GM19468 (cell line): Measurements from ENCODE around the gene SLAIN2.
"Not testable (repeated sequence)": the region's sequence is repeated elsewhere in the genome, so short reads cannot be mapped to it uniquely, and the experiment has no call there.

ENCODE experiments used
- ATAC-seq: cut with Tn5 transposase; IDR thresholded peaks from one replicate; pipeline ENCODE4 v1.9.1; 2021; ENCODE audit warnings: mild to moderate bottlenecking, moderate library complexity, moderate number of reproducible peaks; ENCODE audit not compliant: unreplicated experiment; ENCODE audit errors: extremely low read depth

SLAIN2 gene

DNA sequence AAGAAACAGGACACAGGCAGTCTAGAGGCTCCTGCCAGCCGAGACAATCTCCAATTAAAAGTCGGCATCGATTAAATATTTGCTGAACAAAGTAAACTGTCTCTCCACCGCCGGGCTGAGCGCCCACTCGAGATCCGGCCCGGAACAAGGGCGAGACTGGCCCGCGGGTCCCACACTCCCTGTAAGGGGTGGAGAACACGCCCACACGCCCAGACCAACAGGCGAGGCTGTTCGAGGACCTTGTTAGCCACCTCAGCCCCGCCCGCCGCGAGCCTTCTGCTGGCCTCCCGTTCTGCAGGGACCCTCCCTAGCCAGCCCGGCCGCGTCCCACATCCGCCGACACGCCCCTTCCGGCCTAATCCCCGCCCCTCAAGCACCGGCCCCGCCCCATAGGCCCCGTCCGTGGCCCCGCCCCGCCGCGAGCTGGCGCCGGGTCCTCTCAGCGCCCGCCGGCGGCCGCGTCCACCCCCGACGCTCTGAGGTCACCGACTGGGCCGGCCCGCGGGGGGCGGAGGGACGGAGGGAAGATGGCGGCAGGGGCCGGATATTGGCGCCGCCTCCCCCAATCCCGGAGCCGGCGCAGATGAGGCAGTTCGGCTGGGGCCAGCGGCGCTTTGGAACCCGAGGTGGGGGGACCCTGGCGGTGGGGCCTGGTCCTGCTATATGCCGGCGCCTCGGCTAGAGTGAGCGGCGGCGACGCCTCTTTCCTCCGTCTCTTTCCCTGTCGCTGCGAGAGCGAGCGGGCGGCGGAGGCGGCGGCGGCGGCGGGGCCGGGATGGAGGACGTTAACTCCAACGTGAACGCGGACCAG, at the start of gene SLAIN2:
TSS of gene SLAIN2 (plus strand) at position 565 of the 811 bp plus-strand sequence. CDS start at position 776, 211 bp downstream.
- ATAC-seq, result peak; percentile 85

DNA sequence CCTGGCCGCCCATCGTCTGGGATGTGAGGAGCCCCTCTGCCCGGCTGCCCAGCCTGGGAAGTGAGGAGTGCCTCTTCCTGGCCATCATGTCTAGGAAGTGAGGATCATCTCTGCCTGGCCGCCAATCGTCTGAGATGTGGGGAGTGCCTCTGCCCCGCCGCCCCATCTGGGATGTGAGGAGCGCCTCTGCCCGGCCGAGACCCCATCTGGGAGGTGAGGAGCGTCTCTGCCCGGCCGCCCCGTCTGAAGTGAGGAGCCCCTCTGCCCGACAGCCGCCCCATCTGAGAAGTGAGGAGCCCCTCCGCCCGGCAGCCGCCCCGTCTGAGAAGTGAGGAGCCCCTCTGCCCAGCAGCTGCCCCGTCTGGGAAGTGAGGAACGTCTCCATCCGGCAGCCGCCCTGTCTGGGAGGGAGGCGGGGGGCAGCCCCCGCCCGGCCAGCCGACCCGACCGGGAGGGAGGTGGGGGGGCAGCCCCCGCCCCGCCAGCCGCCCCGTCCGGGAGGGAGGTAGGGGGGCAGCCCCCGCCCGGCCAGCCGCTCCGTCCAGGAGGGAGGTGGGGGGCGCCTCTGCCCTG, 49.0 kb upstream of the SLAIN2 start:
- ATAC-seq, result not testable (repeated sequence)

DNA sequence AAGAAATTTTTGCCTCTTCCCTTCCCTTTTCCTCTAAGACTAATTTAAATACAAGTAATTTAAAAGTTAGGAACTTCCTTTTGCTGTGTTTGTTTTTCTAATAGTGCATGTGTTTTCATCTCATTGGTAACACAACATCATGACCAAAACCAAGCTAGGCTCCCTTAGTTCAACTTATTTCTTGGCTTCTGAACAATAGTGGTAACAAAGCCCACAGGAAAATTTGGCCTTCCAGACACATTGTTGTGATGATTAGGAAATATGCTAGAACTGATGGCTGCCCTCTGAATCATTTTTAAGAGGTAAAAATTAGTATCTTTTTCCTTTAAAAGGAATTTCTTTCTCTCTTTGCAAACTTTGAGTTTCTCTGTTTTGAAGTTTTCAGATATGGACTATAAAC, 46.2 kb upstream of the SLAIN2 start:
- no peak for ATAC-seq

DNA sequence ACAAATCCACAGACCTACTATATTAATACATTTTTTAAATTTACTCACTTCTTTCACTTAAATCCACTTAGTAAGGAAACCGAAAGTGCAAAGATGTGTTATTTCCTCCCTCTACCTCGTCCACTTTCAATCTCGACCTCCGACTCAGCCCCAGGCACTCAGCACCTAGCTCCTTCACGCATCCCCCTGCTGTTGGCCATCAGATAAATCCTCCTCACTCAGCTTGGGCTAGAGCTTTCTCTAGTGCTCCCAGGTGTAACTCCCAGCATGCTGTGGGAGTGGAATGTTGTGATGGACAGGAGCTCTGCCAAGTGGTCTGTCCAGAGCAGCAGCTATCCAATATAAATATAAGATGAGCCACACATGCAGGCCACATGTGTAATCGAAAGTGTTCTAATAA, 45.0 kb upstream of the SLAIN2 start:
- peak; percentile 75 for ATAC-seq

DNA sequence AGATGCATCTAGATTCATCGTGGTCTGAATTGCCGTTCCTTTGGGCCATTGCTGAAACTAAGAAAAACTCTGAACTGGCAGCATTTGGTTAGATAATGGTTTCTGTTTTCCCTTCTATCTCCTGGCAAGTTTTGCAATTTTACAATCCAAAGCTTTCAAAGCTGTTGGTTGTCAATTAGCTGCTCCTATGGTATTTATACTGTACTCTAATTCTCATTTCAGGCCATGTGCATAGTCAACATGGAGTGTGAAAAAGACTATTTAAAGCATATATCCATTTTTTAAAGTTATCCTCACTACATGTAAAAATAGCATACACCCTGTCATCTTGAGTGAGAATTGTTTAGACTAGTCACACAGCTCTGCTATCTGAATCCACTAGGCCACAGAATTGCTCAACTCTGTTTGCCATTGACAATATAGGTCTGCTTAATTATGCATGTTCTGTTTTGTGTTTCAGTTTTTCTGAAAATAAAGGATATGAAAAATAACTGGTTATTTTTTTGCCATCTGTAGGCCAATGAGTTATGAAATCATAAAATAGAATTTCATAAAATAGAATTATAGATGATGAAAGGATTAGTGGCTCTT, 44.0 kb upstream of the SLAIN2 start:
- ATAC-seq, result no peak

DNA sequence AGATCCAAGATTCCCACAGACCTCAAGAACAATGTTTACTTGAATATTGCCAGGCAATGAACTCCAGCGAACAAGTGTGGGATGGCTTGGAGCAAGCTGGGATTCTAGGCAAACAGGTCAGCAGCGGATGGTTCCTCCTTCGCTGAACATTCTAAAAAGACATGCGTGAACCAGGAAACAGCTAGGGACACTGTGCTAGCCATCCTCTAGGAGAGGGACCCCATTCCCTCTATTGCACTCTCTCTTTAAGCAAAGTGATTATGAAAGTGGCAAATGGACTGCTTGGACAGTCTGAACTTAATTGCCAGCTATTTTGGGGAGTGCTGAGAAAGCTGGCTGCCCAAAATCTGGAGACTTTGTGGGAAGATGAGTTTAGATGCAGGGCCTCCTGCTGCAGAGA, 41.8 kb upstream of the SLAIN2 start:
- no peak for ATAC-seq

DNA sequence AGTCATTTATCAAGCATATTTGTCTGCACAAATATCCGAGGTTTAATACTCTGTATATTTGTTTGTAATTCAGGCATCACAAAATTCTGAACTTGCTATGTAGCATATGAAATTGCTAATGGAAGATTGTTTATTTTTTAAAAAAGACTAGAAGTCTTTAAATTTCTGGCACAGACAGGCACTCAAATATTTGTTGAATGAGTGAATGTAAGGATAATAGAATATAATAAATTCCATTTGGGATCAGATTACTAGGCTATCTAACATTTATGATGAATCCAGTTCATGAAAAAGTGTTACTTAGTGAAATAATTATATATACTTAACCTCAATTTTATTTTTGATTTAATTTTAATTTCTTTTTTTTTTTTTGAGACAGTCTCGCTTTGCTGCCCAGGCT, 41.3 kb upstream of the SLAIN2 start:
- ATAC-seq, result no peak

DNA sequence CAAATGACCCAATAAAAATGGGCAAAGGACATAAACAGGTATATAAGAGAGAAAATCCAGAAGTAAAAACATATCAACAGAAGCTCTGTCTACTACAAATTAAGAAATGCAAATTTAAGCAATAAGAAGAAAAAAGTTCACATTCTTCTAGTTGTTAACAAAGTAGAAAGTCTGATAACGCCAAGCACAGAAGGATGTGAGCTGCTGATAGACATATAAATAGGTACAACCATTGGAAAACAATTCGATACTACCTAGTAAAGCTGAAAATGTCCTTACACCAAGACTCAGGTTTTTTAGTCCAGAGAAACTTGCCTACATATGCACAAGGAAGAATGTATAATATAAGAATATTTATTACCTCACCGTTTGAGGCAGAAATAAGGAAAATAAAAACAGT, 35.8 kb upstream of the SLAIN2 start:
- ATAC-seq, result no peak

DNA sequence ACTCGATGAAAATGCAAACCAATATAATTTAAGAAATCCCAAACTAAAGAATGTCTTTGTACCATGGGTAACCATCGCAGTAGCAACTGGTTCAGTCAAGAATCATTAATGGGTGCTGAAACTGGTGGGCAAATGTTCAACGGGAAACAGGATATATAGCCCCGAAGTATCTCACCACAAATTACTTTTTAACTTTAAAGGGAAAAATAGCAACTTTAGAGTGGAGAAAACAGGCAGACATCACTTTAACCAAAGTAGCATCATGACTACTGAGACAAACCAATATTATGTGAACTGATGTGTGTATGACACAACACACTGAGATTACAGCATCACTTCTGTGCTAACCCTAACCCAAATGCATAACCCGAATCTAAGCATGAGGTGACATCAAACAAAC, 33.8 kb upstream of the SLAIN2 start:
- ATAC-seq, result peak; percentile 68

DNA sequence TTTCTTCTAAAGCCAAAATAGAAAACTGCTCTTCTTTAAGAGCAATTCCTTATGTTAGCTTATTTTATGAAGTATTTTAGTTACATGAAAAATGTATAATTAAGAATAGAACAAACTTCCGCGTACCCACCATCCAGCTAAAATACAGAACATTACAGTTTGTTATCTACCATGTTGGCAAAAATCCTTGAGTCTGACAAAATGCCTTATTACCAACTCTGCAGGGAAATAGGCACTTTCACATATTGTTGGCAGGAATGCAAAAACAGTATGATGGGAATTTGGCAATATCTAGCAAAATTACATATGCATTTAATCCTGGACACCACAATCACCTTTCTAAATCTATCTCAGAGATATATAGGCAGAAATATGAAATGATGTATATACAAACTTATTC, 32.4 kb upstream of the SLAIN2 start:
- no peak for ATAC-seq

DNA sequence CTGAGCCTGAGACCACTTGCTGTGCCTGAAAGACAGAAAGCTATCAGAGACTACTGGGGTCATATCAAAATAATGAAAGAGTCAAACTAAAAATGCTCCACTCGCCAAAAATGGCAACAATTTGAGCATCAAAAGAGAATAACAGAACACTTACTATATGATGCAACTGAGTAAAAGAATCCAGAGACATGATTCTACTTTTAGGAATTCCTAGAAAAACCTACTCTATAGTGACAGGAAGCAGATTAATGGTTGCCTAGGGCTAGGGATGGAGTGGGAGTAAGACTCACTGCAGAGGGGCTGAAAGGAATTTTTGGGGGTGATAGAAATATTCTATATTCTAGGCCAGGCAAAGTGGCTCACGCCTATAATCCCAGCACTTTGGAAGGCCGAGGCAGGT, 29.4 kb upstream of the SLAIN2 start:
- no peak for ATAC-seq

DNA sequence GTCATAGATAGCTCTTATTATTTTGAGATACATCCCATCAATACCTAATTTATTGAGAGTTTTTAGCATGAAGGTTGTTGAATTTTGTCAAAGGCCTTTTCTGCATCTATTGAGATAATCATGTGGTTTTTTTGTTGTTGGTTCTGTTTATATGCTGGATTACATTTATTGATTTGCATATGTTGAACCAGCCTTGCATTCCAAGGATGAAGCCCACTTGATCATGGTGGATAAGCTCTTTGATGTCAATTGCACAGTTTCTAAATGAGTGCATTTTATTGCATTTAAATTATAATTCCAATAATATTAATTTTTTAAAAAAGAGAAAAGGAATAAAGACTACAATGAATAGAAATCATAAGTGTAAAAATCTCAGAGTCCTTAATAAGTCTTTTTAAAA, 26.6 kb upstream of the SLAIN2 start:
- ATAC-seq, result not testable (repeated sequence)

DNA sequence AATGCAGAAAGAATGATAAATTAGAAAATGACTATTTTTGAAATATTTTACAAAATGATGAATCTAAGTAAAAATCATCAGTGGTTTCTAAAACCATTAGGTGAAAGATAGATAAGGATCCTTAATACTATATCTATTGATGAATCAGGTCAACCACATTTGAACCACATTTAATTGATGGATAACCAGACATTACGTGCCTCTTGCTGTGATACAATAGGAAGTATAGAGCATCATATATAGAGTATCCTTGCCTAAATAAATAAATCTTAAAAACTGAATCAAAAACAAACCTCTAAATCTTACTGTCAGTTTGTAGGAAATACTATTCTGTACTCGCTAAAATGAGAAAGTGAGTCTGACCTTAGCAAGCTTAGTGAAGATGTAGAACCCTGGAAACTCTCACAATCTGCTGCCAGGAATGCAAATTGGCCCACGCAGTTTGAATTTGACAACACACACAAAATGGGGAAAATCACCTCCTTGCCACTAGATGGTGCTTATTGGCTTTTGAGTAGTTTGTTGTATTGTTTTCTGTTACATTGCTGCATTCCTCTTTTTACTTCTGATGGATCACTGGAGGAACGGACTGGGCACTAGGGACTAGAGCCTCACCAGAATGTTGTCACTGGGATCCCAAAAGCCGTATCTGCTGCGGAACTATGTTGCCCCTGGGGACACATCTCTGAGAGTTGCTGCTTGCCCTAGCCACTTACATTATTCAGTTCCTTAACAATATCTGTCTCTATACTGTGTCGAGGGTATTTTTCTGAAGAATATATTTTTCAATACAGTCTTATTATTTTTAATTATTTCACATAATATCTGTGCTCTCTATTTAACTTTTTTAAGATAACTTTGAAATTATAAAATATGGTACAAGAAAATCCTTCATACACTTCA, 25.4 kb upstream of the SLAIN2 start:
- no peak for ATAC-seq

DNA sequence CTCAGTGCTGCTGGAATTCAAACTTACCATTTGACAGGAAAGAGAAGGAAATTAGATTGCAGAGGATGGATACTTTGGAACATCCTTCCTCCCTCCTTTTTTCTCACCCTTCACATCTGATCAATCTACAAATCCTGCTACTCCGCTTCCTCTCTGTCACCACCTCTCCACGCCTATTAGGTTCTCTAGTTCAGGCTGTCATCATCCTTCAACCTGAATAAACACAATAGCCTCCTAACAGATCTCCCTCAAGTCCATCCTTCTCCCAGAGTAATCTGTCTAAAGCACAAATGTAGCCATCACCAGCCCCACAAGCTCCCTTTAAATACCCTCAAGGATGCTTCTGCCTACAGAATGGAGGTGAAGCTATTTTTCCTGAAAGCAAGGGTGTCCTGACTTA, 20.0 kb upstream of the SLAIN2 start:
- ATAC-seq, result no peak

DNA sequence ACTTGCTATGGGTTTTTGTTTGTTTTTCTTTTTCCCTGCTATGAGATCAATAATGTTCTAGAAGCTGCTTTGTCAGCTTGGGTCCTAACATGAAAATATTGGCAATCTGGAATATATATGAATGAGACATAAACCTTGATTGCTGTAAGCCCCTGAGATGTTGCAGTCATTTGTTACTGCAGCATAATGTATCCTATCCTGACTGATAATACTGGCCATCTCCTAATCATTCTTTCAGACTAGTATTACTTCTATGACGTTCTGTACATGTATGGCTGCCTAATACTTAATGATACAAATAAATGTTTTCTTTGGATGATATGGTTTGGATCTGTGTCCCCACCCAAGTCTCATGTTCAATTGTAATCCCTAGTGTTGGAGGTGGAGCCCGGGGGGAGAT, 19.3 kb upstream of the SLAIN2 start:
- ATAC-seq, result no peak

DNA sequence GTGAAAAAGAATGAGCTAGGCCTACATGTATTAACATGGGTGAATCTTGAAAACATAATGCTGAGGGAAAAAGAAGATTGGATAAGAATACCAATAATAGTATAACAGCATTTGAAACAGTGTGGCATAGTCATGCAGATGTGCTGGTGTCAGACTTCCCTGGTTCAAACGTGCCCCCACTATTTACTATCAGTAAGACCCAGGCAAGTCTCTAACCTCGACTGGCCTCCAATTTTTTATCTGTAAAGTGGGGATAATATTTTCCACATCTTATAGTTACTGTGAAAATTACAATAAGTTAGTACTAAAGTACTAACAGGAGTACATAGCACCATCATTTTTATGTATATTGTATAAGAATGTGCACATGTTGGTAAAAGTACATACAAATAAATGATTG, 17.0 kb upstream of the SLAIN2 start:
- ATAC-seq, result no peak

DNA sequence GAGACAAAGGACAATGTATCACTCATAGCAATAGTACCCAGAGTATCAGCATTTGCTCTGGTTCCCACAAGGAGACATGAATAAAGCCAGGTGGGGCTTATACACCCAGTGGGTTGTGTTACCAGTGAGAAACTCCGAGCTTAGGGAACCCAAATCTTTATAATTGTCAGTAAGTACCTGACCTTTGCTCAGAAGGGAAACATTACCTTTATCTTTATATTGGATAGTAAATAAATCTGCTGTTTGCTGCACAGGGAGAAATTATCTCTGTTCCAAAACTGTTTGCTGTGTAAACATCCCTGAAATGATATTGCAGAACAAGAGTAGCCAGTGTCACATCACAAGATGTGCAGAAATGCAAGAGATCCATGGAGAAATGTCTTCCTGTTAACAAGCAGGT, 12.1 kb upstream of the SLAIN2 start:
- no peak for ATAC-seq

DNA sequence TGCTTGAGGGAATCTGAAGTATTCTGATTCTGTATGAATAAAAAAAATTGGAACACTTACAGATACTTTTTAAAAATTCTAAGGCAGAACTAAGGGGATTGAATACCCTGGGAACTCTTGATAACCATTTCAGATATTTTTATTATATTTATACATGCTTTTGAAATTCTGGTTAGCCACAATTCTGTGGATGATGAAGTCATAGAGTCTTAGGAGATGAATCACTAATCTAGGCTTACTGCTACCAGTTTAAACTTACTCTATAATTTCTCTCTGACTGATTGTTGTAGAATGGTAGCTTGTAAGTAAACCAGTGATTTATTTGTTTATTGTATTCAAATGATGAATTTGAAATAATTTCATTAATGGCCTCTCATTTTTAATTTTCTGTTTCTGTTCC, 11.4 kb upstream of the SLAIN2 start:
- no peak for ATAC-seq

DNA sequence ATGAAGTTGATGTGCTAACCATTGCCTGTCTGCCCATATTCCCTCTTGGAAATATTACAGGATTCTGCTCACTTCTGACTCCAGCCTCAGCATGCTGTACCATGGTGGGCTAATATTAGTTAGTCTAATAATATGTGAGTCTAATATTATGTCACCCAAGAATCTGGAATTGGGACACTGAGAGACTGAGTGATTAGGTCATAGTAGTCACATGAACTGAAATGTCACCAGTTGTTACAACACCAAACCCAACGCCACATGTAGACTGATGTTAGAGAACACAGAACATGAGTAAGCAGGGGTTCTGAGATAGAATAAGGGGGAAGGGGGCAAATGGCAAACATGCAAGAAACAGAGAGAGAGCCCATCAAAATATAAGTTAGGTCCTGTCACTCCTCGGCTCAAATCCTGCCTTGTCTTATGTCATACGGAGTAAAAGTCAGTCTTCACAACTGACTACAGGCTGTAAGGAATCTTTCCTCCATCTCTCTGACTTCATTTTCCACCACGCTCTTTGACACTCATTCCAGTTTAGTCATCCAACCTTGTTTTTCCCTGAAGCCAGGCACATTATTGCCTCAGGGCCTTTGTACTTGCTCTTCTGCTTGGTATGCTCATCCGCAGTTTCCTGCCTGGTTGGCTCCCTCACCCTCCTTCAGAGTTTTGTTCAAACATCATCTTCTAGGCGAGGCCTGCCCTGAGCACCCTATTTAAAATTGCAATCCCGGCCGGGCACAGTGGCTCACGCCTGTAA, 9.6 kb upstream of the SLAIN2 start:
- ATAC-seq, result no peak

DNA sequence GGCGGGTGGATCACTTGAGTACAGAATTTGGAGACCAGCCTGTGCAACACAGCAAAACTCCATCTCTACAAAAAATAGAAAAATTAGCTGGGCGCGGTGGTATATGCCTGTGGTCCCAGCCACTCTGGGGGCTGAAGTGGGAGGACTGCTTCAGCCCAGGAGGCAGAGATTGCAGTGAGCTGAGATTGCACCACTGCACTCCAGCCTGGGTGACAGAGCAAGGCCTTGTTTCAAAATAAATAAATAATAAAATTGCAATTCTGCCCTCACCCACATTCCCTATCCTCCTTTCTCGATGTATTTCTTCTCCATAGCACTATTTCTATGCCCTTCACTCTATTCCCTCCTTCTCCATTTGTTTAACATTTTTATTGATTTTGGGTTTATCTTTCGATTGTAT, 8.7 kb upstream of the SLAIN2 start:
- no peak for ATAC-seq
